ENCODE results near the gene TBL3.

GRCh38 chr16:1990351-1991134 is 18.7 kb downstream of the TBL3 start:
- no peak for TF ChIP-seq POLR2A (IDR thresholded peaks at IDR 0.05)
- no peak for TF ChIP-seq CTCF (IDR thresholded peaks at IDR 0.05)

Measured in heart left ventricle (tissue), 13 donors.